ENCODE data around the gene REC8. TPM values are rescaled to one million over a fixed set of nuclear protein-coding genes. Genes with fewer than 3 reads are reported as not detected.

The REC8 gene
- total and polyA plus RNA-seq, 2 of the 13 experiments (the other 11 are each of a cell fraction or from before 2014, with no cell fraction given), result 3.4 to 14.7 TPM

DNA sequence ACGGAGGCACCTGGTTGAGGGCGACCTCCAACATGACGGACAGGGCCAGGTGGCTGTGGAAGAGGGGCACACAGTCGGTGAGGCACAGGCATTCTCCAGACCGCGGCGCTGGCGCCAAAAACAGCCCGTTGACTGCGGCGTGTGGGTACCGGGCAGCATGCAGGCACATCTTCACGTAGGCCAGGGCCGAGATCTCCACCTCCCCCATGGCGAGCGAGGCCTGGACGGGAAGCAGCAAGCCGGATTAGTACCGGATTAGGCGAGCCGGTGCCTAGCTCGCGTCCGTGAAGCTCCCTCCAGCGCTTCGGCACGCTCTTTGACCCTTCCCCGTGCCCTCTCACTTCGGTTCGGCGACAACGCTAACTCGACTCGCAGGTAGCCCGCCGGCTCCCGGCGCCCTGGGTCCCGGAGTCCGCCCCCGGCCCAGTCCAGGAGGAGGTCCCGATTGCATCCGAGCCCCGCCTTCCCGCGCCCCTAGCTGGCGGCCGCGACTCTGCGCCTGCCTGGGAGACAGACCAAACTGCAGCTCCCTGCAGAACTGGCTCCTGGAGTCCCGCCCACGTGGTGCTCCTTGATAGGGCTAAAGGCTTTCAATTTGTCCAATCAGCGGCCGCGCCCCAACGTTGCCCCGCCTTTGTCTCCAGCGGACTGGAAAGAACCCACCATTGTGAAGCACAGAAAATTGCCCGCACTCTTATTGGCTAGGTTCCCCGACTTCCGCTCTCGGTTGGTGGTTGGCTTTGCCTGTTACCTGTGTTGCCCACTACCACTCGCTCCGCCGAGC, 30.6 kb upstream of the REC8 start, which contains the start of gene EMC9 (continued):
- TF ChIP-seq, protein P1, sequence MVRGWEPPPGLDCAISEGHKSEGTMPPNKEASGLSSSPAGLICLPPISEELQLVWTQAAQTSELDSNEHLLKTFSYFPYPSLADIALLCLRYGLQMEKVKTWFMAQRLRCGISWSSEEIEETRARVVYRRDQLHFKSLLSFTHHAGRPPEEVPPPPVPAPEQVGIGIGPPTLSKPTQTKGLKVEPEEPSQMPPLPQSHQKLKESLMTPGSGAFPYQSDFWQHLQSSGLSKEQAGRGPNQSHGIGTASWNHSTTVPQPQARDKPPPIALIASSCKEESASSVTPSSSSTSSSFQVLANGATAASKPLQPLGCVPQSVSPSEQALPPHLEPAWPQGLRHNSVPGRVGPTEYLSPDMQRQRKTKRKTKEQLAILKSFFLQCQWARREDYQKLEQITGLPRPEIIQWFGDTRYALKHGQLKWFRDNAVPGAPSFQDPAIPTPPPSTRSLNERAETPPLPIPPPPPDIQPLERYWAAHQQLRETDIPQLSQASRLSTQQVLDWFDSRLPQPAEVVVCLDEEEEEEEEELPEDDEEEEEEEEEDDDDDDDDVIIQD (CRISPR knock-in tag; IDR thresholded peaks at IDR 0.05; ENCODE audit: low read depth), result peak; percentile 97
- TF ChIP-seq ZFP36 (IDR thresholded peaks at IDR 0.05; ENCODE audit: borderline replicate concordance, low read depth, low read length, partially characterized antibody), result no peak
- TF ChIP-seq HNRNPK (IDR thresholded peaks at IDR 0.05; ENCODE audit: low read depth, low read length, poor library complexity, severe bottlenecking), result peak; percentile 19
- TF ChIP-seq ZNF256 (CRISPR knock-in tag; conservative IDR thresholded peaks at IDR 0.05), result peak; percentile 94
- TF ChIP-seq GATAD2A (CRISPR knock-in tag; IDR thresholded peaks at IDR 0.05), result peak; percentile 0
- peak; percentile 95 for TF ChIP-seq ZNF773 (CRISPR knock-in tag; IDR thresholded peaks at IDR 0.05; ENCODE audit: borderline replicate concordance)
- TF ChIP-seq ZNF619 (CRISPR knock-in tag; IDR thresholded peaks at IDR 0.05), result peak; percentile 82
- TF ChIP-seq, protein P2, sequence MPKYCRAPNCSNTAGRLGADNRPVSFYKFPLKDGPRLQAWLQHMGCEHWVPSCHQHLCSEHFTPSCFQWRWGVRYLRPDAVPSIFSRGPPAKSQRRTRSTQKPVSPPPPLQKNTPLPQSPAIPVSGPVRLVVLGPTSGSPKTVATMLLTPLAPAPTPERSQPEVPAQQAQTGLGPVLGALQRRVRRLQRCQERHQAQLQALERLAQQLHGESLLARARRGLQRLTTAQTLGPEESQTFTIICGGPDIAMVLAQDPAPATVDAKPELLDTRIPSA (CRISPR knock-in tag; IDR thresholded peaks at IDR 0.05; ENCODE audit: borderline replicate concordance), result no peak
- peak; percentile 29 for TF ChIP-seq ZNF781 (CRISPR knock-in tag; IDR thresholded peaks at IDR 0.05; ENCODE audit: borderline replicate concordance, not compliant biosample characterization)
- TF ChIP-seq, protein P3, sequence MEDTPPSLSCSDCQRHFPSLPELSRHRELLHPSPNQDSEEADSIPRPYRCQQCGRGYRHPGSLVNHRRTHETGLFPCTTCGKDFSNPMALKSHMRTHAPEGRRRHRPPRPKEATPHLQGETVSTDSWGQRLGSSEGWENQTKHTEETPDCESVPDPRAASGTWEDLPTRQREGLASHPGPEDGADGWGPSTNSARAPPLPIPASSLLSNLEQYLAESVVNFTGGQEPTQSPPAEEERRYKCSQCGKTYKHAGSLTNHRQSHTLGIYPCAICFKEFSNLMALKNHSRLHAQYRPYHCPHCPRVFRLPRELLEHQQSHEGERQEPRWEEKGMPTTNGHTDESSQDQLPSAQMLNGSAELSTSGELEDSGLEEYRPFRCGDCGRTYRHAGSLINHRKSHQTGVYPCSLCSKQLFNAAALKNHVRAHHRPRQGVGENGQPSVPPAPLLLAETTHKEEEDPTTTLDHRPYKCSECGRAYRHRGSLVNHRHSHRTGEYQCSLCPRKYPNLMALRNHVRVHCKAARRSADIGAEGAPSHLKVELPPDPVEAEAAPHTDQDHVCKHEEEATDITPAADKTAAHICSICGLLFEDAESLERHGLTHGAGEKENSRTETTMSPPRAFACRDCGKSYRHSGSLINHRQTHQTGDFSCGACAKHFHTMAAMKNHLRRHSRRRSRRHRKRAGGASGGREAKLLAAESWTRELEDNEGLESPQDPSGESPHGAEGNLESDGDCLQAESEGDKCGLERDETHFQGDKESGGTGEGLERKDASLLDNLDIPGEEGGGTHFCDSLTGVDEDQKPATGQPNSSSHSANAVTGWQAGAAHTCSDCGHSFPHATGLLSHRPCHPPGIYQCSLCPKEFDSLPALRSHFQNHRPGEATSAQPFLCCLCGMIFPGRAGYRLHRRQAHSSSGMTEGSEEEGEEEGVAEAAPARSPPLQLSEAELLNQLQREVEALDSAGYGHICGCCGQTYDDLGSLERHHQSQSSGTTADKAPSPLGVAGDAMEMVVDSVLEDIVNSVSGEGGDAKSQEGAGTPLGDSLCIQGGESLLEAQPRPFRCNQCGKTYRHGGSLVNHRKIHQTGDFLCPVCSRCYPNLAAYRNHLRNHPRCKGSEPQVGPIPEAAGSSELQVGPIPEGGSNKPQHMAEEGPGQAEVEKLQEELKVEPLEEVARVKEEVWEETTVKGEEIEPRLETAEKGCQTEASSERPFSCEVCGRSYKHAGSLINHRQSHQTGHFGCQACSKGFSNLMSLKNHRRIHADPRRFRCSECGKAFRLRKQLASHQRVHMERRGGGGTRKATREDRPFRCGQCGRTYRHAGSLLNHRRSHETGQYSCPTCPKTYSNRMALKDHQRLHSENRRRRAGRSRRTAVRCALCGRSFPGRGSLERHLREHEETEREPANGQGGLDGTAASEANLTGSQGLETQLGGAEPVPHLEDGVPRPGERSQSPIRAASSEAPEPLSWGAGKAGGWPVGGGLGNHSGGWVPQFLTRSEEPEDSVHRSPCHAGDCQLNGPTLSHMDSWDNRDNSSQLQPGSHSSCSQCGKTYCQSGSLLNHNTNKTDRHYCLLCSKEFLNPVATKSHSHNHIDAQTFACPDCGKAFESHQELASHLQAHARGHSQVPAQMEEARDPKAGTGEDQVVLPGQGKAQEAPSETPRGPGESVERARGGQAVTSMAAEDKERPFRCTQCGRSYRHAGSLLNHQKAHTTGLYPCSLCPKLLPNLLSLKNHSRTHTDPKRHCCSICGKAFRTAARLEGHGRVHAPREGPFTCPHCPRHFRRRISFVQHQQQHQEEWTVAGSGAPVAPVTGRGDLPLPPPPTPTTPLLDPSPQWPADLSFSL (CRISPR knock-in tag; IDR thresholded peaks at IDR 0.05), result no peak
- peak; percentile 98; the same call in 1 of the 2 replicates for TF ChIP-seq ZNF546 (CRISPR knock-in tag; conservative IDR thresholded peaks at IDR 0.05)
- peak; percentile 91; the same call in 1 of the 2 replicates for TF ChIP-seq CC2D1A (CRISPR knock-in tag; IDR thresholded peaks at IDR 0.05)
- peak; percentile 98 for TF ChIP-seq NFKB2 (CRISPR knock-in tag; IDR thresholded peaks at IDR 0.05; ENCODE audit: borderline replicate concordance)
- TF ChIP-seq SIX1 (CRISPR knock-in tag; IDR thresholded peaks at IDR 0.05; ENCODE audit: borderline replicate concordance), result no peak; the same call in 1 of the 2 replicates
- no peak for TF ChIP-seq NR2F1 (CRISPR knock-in tag; IDR thresholded peaks at IDR 0.05)
- peak; percentile 92; the same call in 1 of the 2 replicates for TF ChIP-seq NFE2L1 (CRISPR knock-in tag; IDR thresholded peaks at IDR 0.05; ENCODE audit: borderline replicate concordance)
- TF ChIP-seq KDM1A (CRISPR knock-in tag; IDR thresholded peaks at IDR 0.05), result no peak
- no peak; the same call in 1 of the 2 replicates for TF ChIP-seq RFX1 (IDR thresholded peaks at IDR 0.05)
- 0 out of 2 replicates have a peak, but pooled peaks have one; percentile 23 for TF ChIP-seq HNF4G (IDR thresholded peaks at IDR 0.05; ENCODE audit: borderline replicate concordance, low read depth, low read length)
- TF ChIP-seq HNF4G (CRISPR knock-in tag; IDR thresholded peaks at IDR 0.05; ENCODE audit: borderline replicate concordance, low read depth), result peak; percentile 91
- TF ChIP-seq ISX (CRISPR knock-in tag; conservative IDR thresholded peaks at IDR 0.05), result no peak

All from HepG2 (cell line).